ENCODE data around the gene CLOCK. TPM values are rescaled to one million over a fixed set of nuclear protein-coding genes. Genes with fewer than 3 reads are reported as not detected.
A peak's percentile ranks its signal among the peaks of the same experiment; 100 is the strongest.

The CLOCK gene
- total and polyA plus RNA-seq, 2 of the 8 experiments (the other 6 are each of a cell fraction or from before 2014, with no cell fraction given), result 7.7 to 24.2 TPM

GRCh38 chr4:55398966-55399365, 147.7 kb downstream of the CLOCK start:
- Histone ChIP-seq H3K27ac (ENCODE audit: low read depth, low read length) (no peak overlapping the region), H3K79me2 (ENCODE audit: control insufficient read depth in 1 of 2, insufficient read depth in 2 of 2, low read length in 2 of 2) (peaks cover 33 to 70% of the 10 kb centered on the region in 2 experiments), H2AFZ (ENCODE audit: low read length) (no peak overlapping the region), H4K8ac (ENCODE audit: extremely low read depth, insufficient read depth, low read length) (no peak overlapping the region), H3K9ac (replicated peaks in 1 of 4; ENCODE audit: extremely low read depth in 1 of 4, low read depth in 3 of 4, low read length in 3 of 4) (no peak overlapping the region; a peak in 1 of 7 replicates), H2BK5ac (ENCODE audit: low read depth, low read length) (no peak overlapping the region), H2BK15ac (ENCODE audit: low read length) (no peak overlapping the region), H2BK12ac (ENCODE audit: low read depth, low read length) (no peak overlapping the region), H3K4me1 (replicated peaks in 1 of 4; ENCODE audit: control insufficient read depth in 3 of 4, insufficient read depth in 4 of 4, low read length in 3 of 4) (peaks cover 0 to 6% (median under 1%) of the 10 kb centered on the region in 4 experiments; a peak in 2 of 7 replicates), H4K91ac (replicated peaks; ENCODE audit: insufficient read length, low read length) (no peak overlapping the region), H3K4me3 (ENCODE audit: extremely low read depth in 1 of 4, insufficient read depth in 2 of 4, low read depth in 3 of 4, low read length in 4 of 4) (peak overlapping the region in 2 of 4 experiments; percentile 10 to 78; a peak in 4 of 8 replicates), H3K56ac (replicated peaks; ENCODE audit: insufficient read length, low read depth, low read length) (no peak overlapping the region), H3K79me1 (ENCODE audit: low read depth, low read length) (peaks cover 4% of the 10 kb centered on the region), H3K14ac (ENCODE audit: insufficient read length) (no peak overlapping the region), H3K23ac (ENCODE audit: insufficient read length) (no peak overlapping the region), H3K27me3 (replicated peaks in 1 of 4; ENCODE audit: control insufficient read depth in 3 of 4, extremely low read depth in 1 of 4, insufficient read depth in 3 of 4, low read length in 3 of 4) (no peaks in the 10 kb centered on the region), H3K9me3 (ENCODE audit: insufficient read depth in 2 of 2, low read depth in 1 of 2, low read length in 1 of 2) (no peaks in the 10 kb centered on the region), H3K4ac (replicated peaks; ENCODE audit: insufficient read length, low read depth, low read length) (no peak overlapping the region), H4K20me1 (replicated peaks in 1 of 2; ENCODE audit: control insufficient read depth in 1 of 2, insufficient read depth in 2 of 2, low read length in 2 of 2) (peaks cover 12 to 16% of the 10 kb centered on the region in 2 experiments), H3K4me2 (ENCODE audit: insufficient read depth in 1 of 2, low read depth in 2 of 2, low read length in 2 of 2) (peak overlapping the region; percentile 81 to 97), H3K18ac (ENCODE audit: extremely low read depth, low read length) (no peak overlapping the region), H2AK5ac (ENCODE audit: low read depth, low read length) (no peak overlapping the region), H3K23me2 (ENCODE audit: low read depth, low read length) (peaks cover 18% of the 10 kb centered on the region), H2BK120ac (replicated peaks; ENCODE audit: low read depth, low read length) (no peak overlapping the region), H4K5ac (ENCODE audit: insufficient read length, low read depth, low read length) (no peak overlapping the region), H2BK20ac (ENCODE audit: low read length) (no peak overlapping the region), H3K36me3 (ENCODE audit: control insufficient read depth in 2 of 4, insufficient read depth in 4 of 4, low read length in 3 of 4) (peaks cover 0 to 31% (median 1%) of the 10 kb centered on the region in 4 experiments; a peak in 3 of 8 replicates)
- DNase-seq (ENCODE audit: low read depth in 1 of 2, low spot score in 2 of 2) (no peak), FAIRE-seq (no peak)
- 88% methylated on average over 3 of the region's 3 CpGs; no CpG with 5 or more reads in 1 of the 2 experiments for WGBS, 2 experiments (ENCODE audit: extremely low coverage in 1 of 2, insufficient coverage in 1 of 2, insufficient read length in 1 of 2, insufficient replicate concordance in 2 of 2, low coverage in 1 of 2, low lambda C conversion rate in 2 of 2, missing lambda C conversion rate in 1 of 2)
- POLR2A ChIA-PET (ENCODE audit: partially characterized antibody), result interaction anchor here (1.5 to 1.6 kb wide), 2 partner anchors 11 to 52 kb away, joined by 3 to 6 read pairs; no protein-coding TSS in a partner anchor
- CTCF ChIA-PET (ENCODE audit: partially characterized antibody), result interaction anchor here (1.1 kb wide), 1 partner anchor 86 kb away, joined by 3 read pairs; no protein-coding TSS in a partner anchor
- TF ChIP-seq SIRT6 (IDR thresholded peaks at IDR 0.05; ENCODE audit: low read length), result no peak
- no peak for TF ChIP-seq SIX5 (IDR thresholded peaks at IDR 0.05; ENCODE audit: low read depth, low read length)
- TF ChIP-seq JUN (IDR thresholded peaks at IDR 0.05; ENCODE audit: low read depth, low read length), result no peak
- no peak for TF ChIP-seq CBX8 (IDR thresholded peaks at IDR 0.05; ENCODE audit: borderline replicate concordance, low read depth, low read length)

All from H1 (cell line).